Subcutaneous abdominal adipose tissue (tissue), 5 donors: ENCODE results near the gene GLCE.

Experiments
- H3K27ac ChIP-seq: one replicate; pipeline ENCODE4 v1.7.0; 2013; ENCODE audit warnings: low read depth, mild to moderate bottlenecking, inconsistent platforms, low read length, moderate library complexity
- H3K27me3 ChIP-seq, 5 donors: one replicate each; pipeline ENCODE4 v1.7.0; 2013; ENCODE audit warnings: low read length in 5 of 5, inconsistent platforms in 1 of 5; ENCODE audit not compliant: control insufficient read depth in 5 of 5, insufficient read depth in 4 of 5
- H3K36me3 ChIP-seq, 5 donors: one replicate each; pipeline ENCODE4 v1.7.0; 2013; ENCODE audit warnings: low read length in 5 of 5; ENCODE audit not compliant: control insufficient read depth in 5 of 5, insufficient read depth in 5 of 5
- H3K4me1 ChIP-seq, 5 donors: one replicate each; pipeline ENCODE4 v1.7.0; 2013; ENCODE audit warnings: low read length in 5 of 5, mild to moderate bottlenecking in 3 of 5, moderate library complexity in 1 of 5; ENCODE audit not compliant: control insufficient read depth in 5 of 5, insufficient read depth in 5 of 5
- H3K4me3 ChIP-seq, 5 donors: one replicate each; pipeline ENCODE4 v1.7.0; 2013; ENCODE audit warnings: low read length in 5 of 5, low read depth in 1 of 5
- H3K9ac ChIP-seq, 5 donors: one replicate each; pipeline ENCODE4 v1.7.0; 2013; ENCODE audit warnings: low read length in 5 of 5, mild to moderate bottlenecking in 4 of 5, moderate library complexity in 3 of 5
- H3K9me3 ChIP-seq, 5 donors: one replicate each; pipeline ENCODE4 v1.7.0; 2013; ENCODE audit warnings: low read length in 5 of 5; ENCODE audit not compliant: control insufficient read depth in 5 of 5
- donor health status: healthy.
- donor health status: healthy.
- donor health status: healthy.
- donor health status: healthy.
- donor health status: healthy.

Gene GLCE

DNA sequence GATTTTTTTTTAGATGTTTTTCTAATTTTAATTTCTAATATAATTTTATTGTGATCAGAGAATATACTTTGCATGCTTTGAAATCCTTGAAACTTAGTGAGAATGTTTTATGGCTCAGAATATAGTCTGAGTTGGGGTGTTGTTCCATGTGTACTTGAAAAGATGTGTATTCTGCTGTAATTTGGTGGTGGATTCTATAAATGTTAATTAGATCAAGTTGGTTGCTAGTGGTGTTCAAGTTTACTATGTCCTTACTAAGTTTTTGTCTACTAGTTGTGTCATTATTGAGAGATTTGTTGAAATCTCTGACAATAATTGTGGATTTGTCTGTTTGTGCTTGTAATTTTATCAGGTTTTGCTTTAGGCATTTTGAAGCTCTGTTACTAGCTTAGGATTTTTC is 29.7 kb downstream of the GLCE start:
- Histone ChIP-seq H3K9ac (no peak overlapping the region), H3K4me1 (peaks cover 0 to 10% (median 7%) of the 10 kb centered on the region in 5 donors), H3K4me3 (no peak overlapping the region), H3K27me3 (no peaks in the 10 kb centered on the region), H3K36me3 (no peaks in the 10 kb centered on the region), H3K9me3 (peaks cover 0 to 3% (median 0%) of the 10 kb centered on the region in 5 donors), H3K27ac (no peak overlapping the region)

DNA sequence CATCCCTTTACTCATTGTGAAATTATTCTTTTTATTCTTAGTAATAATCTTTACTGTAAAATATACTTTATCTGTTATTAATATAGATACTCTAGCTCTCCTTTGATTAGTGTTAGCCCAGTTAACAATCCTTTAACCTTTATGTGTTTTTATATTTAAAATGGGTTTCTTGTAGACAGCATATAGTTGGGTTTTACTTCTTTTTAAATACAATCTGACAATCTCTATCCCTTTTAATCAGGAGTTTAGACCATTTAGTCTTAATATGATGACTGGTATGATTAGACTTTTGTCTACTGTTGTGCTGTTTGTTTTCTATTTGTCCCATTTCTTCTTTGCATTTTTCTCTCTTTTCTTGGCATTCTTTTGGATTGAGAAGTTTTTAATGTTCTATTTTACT is 30.1 kb downstream of the GLCE start:
- H3K9ac ChIP-seq: no peak overlapping the region
- no peaks in the 10 kb centered on the region for H3K27me3 ChIP-seq
- no peaks in the 10 kb centered on the region for H3K36me3 ChIP-seq
- no peak overlapping the region for H3K27ac ChIP-seq
- peaks cover 0 to 3% (median 0%) of the 10 kb centered on the region in 5 donors for H3K9me3 ChIP-seq
- peaks cover 0 to 10% (median 7%) of the 10 kb centered on the region in 5 donors for H3K4me1 ChIP-seq
- H3K4me3 ChIP-seq: no peak overlapping the region

DNA sequence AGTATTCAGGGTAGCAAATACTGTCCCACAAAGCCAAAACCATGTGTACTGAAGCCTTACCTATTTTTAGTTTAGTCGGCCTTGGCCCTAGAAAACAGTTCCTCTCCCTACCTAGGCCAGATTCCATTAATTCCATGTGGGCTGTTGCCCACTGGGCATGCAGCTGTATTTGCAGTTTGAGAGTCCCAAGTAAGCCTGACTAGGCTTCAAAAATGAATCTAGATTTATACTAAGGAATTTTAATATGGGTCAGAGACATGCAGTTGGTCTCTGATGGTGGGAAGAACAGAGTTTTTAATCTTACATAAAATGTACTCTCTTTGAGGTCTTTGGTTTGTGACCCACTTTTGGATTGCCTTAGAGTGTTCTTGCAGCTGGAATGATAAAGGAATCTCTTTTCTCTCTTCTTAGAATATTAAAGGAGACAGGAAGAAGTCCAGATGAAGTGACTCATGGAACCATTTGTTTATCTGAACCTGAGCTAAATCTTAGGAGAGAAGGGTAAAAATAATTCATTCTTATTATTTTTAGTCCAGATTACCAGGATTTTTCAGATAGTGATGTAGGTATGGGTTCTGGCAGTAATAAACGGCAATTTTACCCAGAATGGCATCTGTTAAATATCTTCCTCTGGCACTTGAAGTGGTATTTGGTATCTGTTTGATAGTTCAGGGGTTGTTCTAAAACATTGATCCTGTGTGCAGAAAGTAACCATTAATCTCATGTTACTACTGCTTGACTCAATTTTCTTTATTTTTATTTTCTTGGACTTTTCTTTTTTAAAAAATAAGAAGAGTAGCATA is 33.8 kb downstream of the GLCE start:
- Histone ChIP-seq H3K27me3 (no peaks in the 10 kb centered on the region), H3K9ac (no peak overlapping the region), H3K9me3 (peaks cover 0 to 3% (median 0%) of the 10 kb centered on the region in 5 donors), H3K36me3 (peaks cover 0 to 9% (median 5%) of the 10 kb centered on the region in 5 donors), H3K27ac (no peak overlapping the region), H3K4me1 (peaks cover 0 to 10% (median 7%) of the 10 kb centered on the region in 5 donors), H3K4me3 (no peak overlapping the region)

DNA sequence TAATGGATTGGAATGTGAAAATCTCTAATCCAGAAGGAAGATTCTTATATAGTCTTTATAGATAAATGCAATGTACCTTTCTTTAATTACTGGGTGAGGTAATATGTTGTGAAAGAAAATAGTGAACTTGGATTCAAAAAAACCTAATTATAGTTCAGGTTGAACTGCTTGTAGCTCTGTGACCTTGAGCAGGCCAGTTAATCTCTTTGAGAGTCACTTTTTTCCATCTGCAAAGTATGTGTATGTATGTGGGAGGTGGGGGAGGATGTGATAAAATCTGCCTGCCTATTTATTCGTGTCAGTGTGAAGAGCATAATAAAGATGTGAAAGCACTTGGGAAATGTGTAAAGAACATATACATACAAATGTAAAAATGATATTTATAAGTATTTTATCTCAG is 34.4 kb downstream of the GLCE start:
- Histone ChIP-seq H3K36me3 (peaks cover 0 to 9% (median 5%) of the 10 kb centered on the region in 5 donors), H3K4me1 (peaks cover 0 to 10% (median 7%) of the 10 kb centered on the region in 5 donors), H3K27me3 (no peaks in the 10 kb centered on the region), H3K9ac (no peak overlapping the region), H3K4me3 (no peak overlapping the region), H3K27ac (no peak overlapping the region), H3K9me3 (peaks cover 0 to 3% (median 0%) of the 10 kb centered on the region in 5 donors)

DNA sequence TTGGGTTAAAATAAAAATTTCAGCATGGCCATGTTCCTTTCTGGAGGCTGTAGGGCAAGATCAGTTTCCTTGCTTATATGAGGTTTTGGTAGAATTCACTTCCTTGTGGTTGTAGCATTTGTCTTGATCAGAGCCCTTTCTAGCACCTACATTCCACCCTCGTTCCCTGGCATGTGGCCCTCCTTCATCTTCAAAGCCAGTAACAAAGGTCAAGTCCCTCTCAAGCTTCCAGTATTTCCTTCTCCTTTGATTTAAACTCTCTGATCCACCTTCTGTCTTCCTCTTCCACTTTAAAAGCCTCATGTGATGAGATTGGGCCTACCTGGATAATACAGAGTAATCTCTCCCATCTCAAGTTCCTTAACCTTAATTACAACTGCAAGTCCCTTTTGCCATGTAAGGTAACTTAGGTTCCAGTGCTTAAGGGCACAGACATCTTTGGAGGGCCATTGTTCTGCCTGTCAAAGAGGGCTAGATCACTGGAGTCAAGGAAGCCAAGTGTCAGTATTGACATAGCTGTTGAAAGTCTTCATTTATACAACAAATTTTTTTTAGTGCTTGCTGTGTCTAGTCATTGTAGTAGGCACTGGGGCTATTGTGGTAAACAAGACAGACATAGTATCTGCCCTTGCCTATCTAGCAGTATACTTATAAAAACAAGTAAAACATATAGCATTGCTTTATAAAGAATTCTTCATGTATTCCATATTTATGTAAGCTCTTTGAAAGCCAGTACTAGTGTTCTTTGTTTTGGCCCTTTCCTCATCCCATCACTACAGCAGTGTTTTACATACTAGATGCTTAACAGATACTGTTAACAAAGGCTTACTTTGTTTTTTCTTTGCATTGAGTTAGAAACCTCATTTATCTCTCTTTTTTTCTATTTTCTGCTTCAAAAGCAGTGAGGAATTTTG is 40.7 kb downstream of the GLCE start:
- no peak overlapping the region for H3K9ac ChIP-seq
- H3K27me3 ChIP-seq: no peaks in the 10 kb centered on the region
- H3K27ac ChIP-seq: no peak overlapping the region
- H3K9me3 ChIP-seq: no peaks in the 10 kb centered on the region
- H3K4me1 ChIP-seq: peaks cover 0 to 5% (median under 1%) of the 10 kb centered on the region in 5 donors
- no peak overlapping the region for H3K4me3 ChIP-seq
- peaks cover 0 to 9% (median 5%) of the 10 kb centered on the region in 5 donors for H3K36me3 ChIP-seq

DNA sequence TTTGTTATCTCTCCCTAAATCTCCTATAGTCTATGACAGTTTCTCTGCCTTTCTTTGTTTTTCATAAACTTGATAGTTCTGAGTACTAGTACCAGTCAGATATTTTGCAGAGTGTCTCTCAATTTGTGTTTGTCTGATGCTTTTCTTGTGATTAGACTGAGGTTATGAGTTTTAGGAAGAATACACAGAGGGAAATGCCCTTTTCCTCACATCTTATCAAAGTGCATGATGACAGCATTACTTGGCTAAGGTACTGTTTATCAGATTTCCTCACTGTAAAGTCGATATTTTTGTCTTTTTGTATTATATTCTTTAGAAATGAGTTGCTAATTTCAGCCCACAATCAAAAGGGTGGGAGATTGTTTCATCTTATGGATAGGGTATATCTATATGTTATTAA is 45.6 kb downstream of the GLCE start:
- H3K27ac ChIP-seq: no peak overlapping the region
- no peaks in the 10 kb centered on the region for H3K36me3 ChIP-seq
- no peaks in the 10 kb centered on the region for H3K27me3 ChIP-seq
- no peak overlapping the region for H3K9ac ChIP-seq
- H3K9me3 ChIP-seq: no peaks in the 10 kb centered on the region
- H3K4me1 ChIP-seq: peaks cover 0 to 8% (median 5%) of the 10 kb centered on the region in 5 donors
- no peak overlapping the region for H3K4me3 ChIP-seq

DNA sequence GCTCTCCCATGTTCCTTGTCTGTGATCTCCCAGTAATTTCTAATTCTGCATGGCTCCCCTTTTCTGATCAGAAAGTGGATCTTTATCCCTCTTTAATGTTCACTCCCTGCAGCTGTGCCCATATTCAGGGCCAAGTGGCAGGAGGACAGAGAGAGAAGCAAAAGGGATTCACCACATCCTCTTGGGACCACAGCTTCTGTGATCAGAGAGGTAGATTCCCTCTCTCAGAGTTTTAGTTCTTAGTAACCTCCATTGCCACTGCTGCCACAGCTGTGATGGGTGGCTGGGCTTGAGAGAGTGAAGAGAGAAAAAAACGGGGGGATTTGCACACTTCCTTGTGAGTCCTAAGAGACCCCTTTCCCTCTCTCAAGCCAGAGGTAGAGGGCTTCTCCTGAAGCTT is 49.2 kb downstream of the GLCE start:
- no peaks in the 10 kb centered on the region for H3K9me3 ChIP-seq
- no peak overlapping the region for H3K4me3 ChIP-seq
- no peak overlapping the region for H3K9ac ChIP-seq
- H3K27me3 ChIP-seq: no peaks in the 10 kb centered on the region
- no peak overlapping the region for H3K27ac ChIP-seq
- peaks cover 0 to 8% (median 8%) of the 10 kb centered on the region in 5 donors for H3K4me1 ChIP-seq
- H3K36me3 ChIP-seq: no peaks in the 10 kb centered on the region

DNA sequence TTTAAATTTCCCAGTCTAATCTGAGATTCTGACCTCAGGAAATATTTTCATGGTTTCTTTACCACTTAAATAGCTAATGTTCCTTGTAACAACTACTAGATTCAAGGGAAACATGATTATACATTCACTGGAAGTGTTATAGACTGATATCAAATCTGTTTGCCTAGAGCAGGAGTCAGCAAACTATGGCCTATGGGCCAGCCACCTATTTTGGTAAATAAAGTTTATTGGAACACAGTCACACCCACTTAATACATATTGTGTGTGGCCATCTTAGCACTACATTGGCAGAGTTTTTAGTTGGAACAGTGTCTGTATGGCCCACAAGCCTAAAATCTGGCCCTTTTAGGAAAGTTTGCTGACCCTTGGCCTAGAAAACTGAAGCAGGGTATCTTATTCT is 50.1 kb downstream of the GLCE start:
- no peak overlapping the region for H3K27ac ChIP-seq
- no peaks in the 10 kb centered on the region for H3K27me3 ChIP-seq
- peaks cover 0 to 8% (median 8%) of the 10 kb centered on the region in 5 donors for H3K4me1 ChIP-seq
- H3K4me3 ChIP-seq: no peak overlapping the region
- H3K9ac ChIP-seq: no peak overlapping the region
- H3K9me3 ChIP-seq: no peaks in the 10 kb centered on the region
- H3K36me3 ChIP-seq: no peaks in the 10 kb centered on the region

DNA sequence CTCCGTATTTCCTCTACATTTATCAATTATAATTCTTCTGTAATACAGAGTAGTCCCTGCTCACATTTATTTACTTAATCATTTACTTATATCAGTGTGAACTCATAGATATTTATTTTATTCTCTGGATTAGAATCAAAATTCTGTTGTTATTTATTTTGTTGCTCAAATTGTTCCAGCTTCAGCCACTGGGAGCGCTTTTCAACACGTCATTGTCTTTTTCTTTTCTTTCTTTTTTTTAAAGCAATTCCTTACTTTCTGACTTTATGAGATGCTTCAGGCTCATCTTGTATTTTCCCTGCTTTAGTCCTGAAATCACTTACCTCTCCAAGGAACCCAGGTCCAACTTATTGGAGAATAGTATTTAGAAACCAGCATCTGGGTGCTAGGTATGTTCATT is 53.4 kb downstream of the GLCE start:
- Histone ChIP-seq H3K27me3 (no peaks in the 10 kb centered on the region), H3K4me1 (peaks cover 0 to 8% (median 2%) of the 10 kb centered on the region in 5 donors), H3K36me3 (no peaks in the 10 kb centered on the region), H3K9ac (no peak overlapping the region), H3K9me3 (no peaks in the 10 kb centered on the region), H3K4me3 (no peak overlapping the region), H3K27ac (no peak overlapping the region)
